Spleen (tissue), 11 donors: ENCODE measurements around the gene ST7L. TPM values are rescaled to one million over a fixed set of nuclear protein-coding genes. Genes with fewer than 3 reads are reported as not detected.

ENCODE experiments used
- DNase-seq: peaks from one replicate; pipeline ENCODE4 v3.0.0-alpha.2; 2020
- H3K27ac ChIP-seq, 8 donors: fragments of 200-600 bp; sonication (generic) in 7 of 8; 1 replicate in 4 of 8; 2 replicates in 4 of 8; pipeline versions ENCODE4 v1.5.0 to v1.8.0; 2016 to 2021; ENCODE audit warnings: inconsistent platforms in 4 of 8, mild to moderate bottlenecking in 4 of 8, moderate library complexity in 1 of 8
- H3K27me3 ChIP-seq, 7 donors: fragments of 200-600 bp; sonication (generic) in 6 of 7; replicated peaks in 1 of 7; 1 replicate in 4 of 7; 2 replicates in 3 of 7; pipeline versions ENCODE4 v1.5.0 to v1.8.0; 2016 to 2021; ENCODE audit warnings: inconsistent platforms in 3 of 7, mild to moderate bottlenecking in 1 of 7
- H3K36me3 ChIP-seq, 6 donors: fragments of 200-600 bp; sonication (generic) in 5 of 6; 1 replicate in 4 of 6; 2 replicates in 2 of 6; pipeline versions ENCODE4 v1.5.0 to v1.8.0; 2016 to 2021; ENCODE audit warnings: inconsistent platforms in 2 of 6
- H3K4me1 ChIP-seq, 6 donors: fragments of 200-600 bp; sonication (generic) in 5 of 6; 1 replicate in 3 of 6; 2 replicates in 3 of 6; pipeline versions ENCODE4 v1.5.0 to v1.8.0; 2016 to 2021; ENCODE audit warnings: inconsistent platforms in 3 of 6
- H3K4me3 ChIP-seq, 8 donors: fragments of 200-600 bp; sonication (generic) in 7 of 8; 1 replicate in 4 of 8; 2 replicates in 4 of 8; pipeline versions ENCODE4 v1.5.0 to v1.8.0; 2016 to 2021; ENCODE audit warnings: inconsistent platforms in 4 of 8, mild to moderate bottlenecking in 4 of 8, moderate library complexity in 2 of 8
- H3K9me3 ChIP-seq, 8 donors: fragments of 200-600 bp; sonication (generic) in 7 of 8; 1 replicate in 4 of 8; 2 replicates in 4 of 8; pipeline versions ENCODE4 v1.5.0 to v1.8.0; 2016 to 2021; ENCODE audit warnings: inconsistent platforms in 4 of 8
- CTCF ChIP-seq, 11 experiments: fragments of 200-600 bp in 7 of 11; fragments of 450-650 bp in 4 of 11; sonication (generic) in 4 of 11; IDR thresholded peaks in 8 of 11; conservative IDR thresholded peaks in 3 of 11; 1 replicate in 7 of 11; 2 replicates in 4 of 11; pipeline versions ENCODE4 v1.4.0 to v1.8.0; 2016 to 2021; ENCODE audit warnings: antibody characterized with exemption in 11 of 11, inconsistent platforms in 4 of 11, mild to moderate bottlenecking in 1 of 11
- POLR2A ChIP-seq, 3 donors: fragments of 450-650 bp; IDR thresholded peaks; one replicate each; pipeline ENCODE4 v1.5.1; 2017; ENCODE audit warnings: antibody characterized with exemption in 3 of 3, mild to moderate bottlenecking in 1 of 3
- POLR2AphosphoS5 ChIP-seq, 3 donors: sonication (generic); formaldehyde crosslinking; IDR thresholded peaks; one replicate each; pipeline ENCODE4 v1.5.1; 2017; ENCODE audit warnings: antibody characterized with exemption in 3 of 3
- WGBS, 5 donors: extraction: QIAGEN DNeasy Blood & Tissue Kit in 3 of 5; methylation state at CpG; one replicate each; pipeline versions ENCODE4 v1.1.5 to v1.1.7; 2013 to 2018; 5-methylcytosine and 5-hydroxymethylcytosine counted together
- intact Hi-C: fragments of 100-400 bp; cut with DNase I; formaldehyde crosslinking; loops from one replicate; pipeline ENCODE4 v1.15.0; 2023; ENCODE audit warnings: low total_unique reads
- polyA plus RNA-seq, 3 donors: library from polyadenylated mRNA; stranded (reverse); fragments of 200-250 nt; gene quantifications; one replicate each; pipeline ENCODE4 v1.2.1, GENCODE V29; 2013
- total RNA-seq, 7 donors: library from RNA; depleted of rRNA in 3 of 7; stranded (reverse); fragments of >200 nt in 3 of 7; fragmentation: NEBNext Ultra II Directional in 4 of 7; extraction: Animal tissue kit (Norgen Biotek cat#: 25700) in 4 of 7; gene quantifications; one replicate each; pipeline versions ENCODE4 v1.1.0 to v1.2.1, GENCODE V29; 2016 to 2021
- donor health status: healthy with polysubstance abuse.
- donor health status: DM: no; HTN: no; CAD: no; lungs with moderate emphysema.
- donor health status: DM: no; HTN: no; CAD: no.
- donor health status: Bipolar disorder and iron deficiency.
- donor health status: healthy.
- donor health status: DM: no; HTN: no; CAD: no.
- donor health status: DM: yes; HTN: yes; CAD: no.

The ST7L gene
- total and polyA plus RNA-seq, 10 donors, result 6.1 to 23.9 (median 18.6) TPM

GRCh38 chr1:112506306-112506705, 112.6 kb downstream of the ST7L start:
- no peak for DNase-seq
- TF ChIP-seq POLR2AphosphoS5 (IDR thresholded peaks at IDR 0.05), result no peak
- no peak for TF ChIP-seq POLR2A (IDR thresholded peaks at IDR 0.05)
- no peak for TF ChIP-seq CTCF (IDR thresholded peaks at IDR 0.05 in 8 of 11, conservative IDR thresholded peaks at IDR 0.05 in 3 of 11)
- H3K4me1 ChIP-seq, result peaks cover 7 to 42% (median 34%) of the 10 kb centered on the region in 6 donors
- H3K27ac ChIP-seq, result no peak overlapping the region
- no peaks in the 10 kb centered on the region for H3K36me3 ChIP-seq
- no peaks in the 10 kb centered on the region for H3K9me3 ChIP-seq
- 88 to 100% (median 93%) methylated on average over 2 of the region's 2 CpGs for WGBS, 5 donors
- intact Hi-C loops, result loop anchor here (5.0 kb wide), 1 partner anchor 201 kb away; the partner anchor contains the start of gene RHOC
- peaks cover 0 to 91% (median 44%) of the 10 kb centered on the region in 7 donors for H3K27me3 ChIP-seq
- no peak overlapping the region for H3K4me3 ChIP-seq

GRCh38 chr1:112505878-112506277, 113.1 kb downstream of the ST7L start:
- no peak for TF ChIP-seq POLR2AphosphoS5 (IDR thresholded peaks at IDR 0.05)
- TF ChIP-seq POLR2A (IDR thresholded peaks at IDR 0.05), result no peak
- no peak for TF ChIP-seq CTCF (IDR thresholded peaks at IDR 0.05 in 8 of 11, conservative IDR thresholded peaks at IDR 0.05 in 3 of 11)
- H3K4me1 ChIP-seq, result peaks cover 7 to 44% (median 36%) of the 10 kb centered on the region in 6 donors
- 52 to 79% (median 75%) methylated on average over 3 of the region's 3 CpGs for WGBS, 5 donors
- no peaks in the 10 kb centered on the region for H3K36me3 ChIP-seq
- H3K9me3 ChIP-seq, result no peaks in the 10 kb centered on the region
- DNase-seq, result no peak
- intact Hi-C loops, result loop anchor here (5.0 kb wide), 1 partner anchor 201 kb away; the partner anchor contains the start of gene RHOC
- peaks cover 0 to 95% (median 45%) of the 10 kb centered on the region in 7 donors for H3K27me3 ChIP-seq
- no peak overlapping the region for H3K27ac ChIP-seq
- H3K4me3 ChIP-seq, result no peak overlapping the region

- H3K36me3 ChIP-seq, result no peaks in the 10 kb centered on the region
- H3K27me3 ChIP-seq, result peaks cover 0 to 100% (median 45%) of the 10 kb centered on the region in 7 donors
- no peak overlapping the region for H3K4me3 ChIP-seq
- intact Hi-C loops, result loop anchor here (5.0 kb wide), 1 partner anchor 202 kb away; the partner anchor contains the start of gene RHOC
- no peaks in the 10 kb centered on the region for H3K9me3 ChIP-seq
- peaks cover 7 to 44% (median 36%) of the 10 kb centered on the region in 6 donors for H3K4me1 ChIP-seq
- TF ChIP-seq POLR2A (IDR thresholded peaks at IDR 0.05) (no peak), POLR2AphosphoS5 (IDR thresholded peaks at IDR 0.05) (no peak), CTCF (IDR thresholded peaks at IDR 0.05 in 8 of 11, conservative IDR thresholded peaks at IDR 0.05 in 3 of 11) (no peak)
- no peak overlapping the region for H3K27ac ChIP-seq
- DNase-seq, result no peak
- 68 to 82% (median 75%) methylated on average over 1 of the region's 1 CpG for WGBS, 5 donors
Measured at GRCh38 chr1:112505400-112505785, 113.5 kb downstream of the ST7L start.

- H3K36me3 ChIP-seq, result no peaks in the 10 kb centered on the region
- intact Hi-C loops, result loop anchor here (5.0 kb wide), 1 partner anchor 202 kb away; the partner anchor contains the start of gene RHOC
- H3K27me3 ChIP-seq, result peaks cover 0 to 99% (median 45%) of the 10 kb centered on the region in 7 donors
- H3K4me3 ChIP-seq, result no peak overlapping the region
- DNase-seq, result no peak
- TF ChIP-seq CTCF (IDR thresholded peaks at IDR 0.05 in 8 of 11, conservative IDR thresholded peaks at IDR 0.05 in 3 of 11) (no peak), POLR2AphosphoS5 (IDR thresholded peaks at IDR 0.05) (no peak), POLR2A (IDR thresholded peaks at IDR 0.05) (no peak)
- no peaks in the 10 kb centered on the region for H3K9me3 ChIP-seq
- no peak overlapping the region for H3K27ac ChIP-seq
- 58 to 76% (median 71%) methylated on average over 6 of the region's 6 CpGs for whole genome bisulfite sequencing, 5 donors
- peaks cover 7 to 44% (median 36%) of the 10 kb centered on the region in 6 donors for H3K4me1 ChIP-seq
Measured at GRCh38 chr1:112504661-112505399, 114.1 kb downstream of the ST7L start.
